ENCODE results near the gene INAFM2. TPM values are rescaled to one million over a fixed set of nuclear protein-coding genes. Genes with fewer than 3 reads are reported as not detected.

INAFM2 gene
- total RNA-seq, 5 donors from 2014 or later (not counting 1 experiment from before 2014, with no cell fraction given): 5.5 to 10.9 (median 6.4) TPM

DNA sequence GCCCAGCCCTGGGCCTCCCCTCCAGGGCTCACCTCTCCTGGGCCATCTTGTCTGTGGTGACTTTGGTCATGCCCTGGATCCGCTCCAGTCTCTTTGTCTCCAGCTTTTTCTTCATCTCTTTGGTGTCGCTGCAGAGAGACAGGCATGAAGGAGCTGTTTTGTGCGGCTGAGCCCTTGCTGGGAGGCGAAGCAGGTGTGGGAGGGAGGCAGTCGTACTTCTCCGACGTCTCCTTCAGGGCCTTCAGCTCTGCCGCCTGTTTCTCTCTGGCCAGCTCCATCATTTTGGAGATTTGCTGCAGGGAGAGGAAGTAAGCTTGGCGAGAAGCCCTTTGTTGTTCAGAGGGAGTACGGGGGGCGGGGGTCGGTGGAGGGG lies 33.0 kb upstream of the INAFM2 start:
- 100% methylated on average over 5 of the region's 12 CpGs for WGBS (ENCODE audit: insufficient coverage)
- no peaks in the 10 kb centered on the region for H3K27me3 ChIP-seq (replicated peaks in 1 of 2; ENCODE audit: control insufficient read depth in 2 of 2, extremely low read depth in 1 of 2, insufficient read depth in 2 of 2, low read length in 1 of 2)
- H3K27ac ChIP-seq (ENCODE audit: low read length): no peak overlapping the region
- Mint-ChIP-seq H3K4me3 (no peak overlapping the region), H3K36me3 (peaks cover 21% of the 10 kb centered on the region), H3K27me3 (no peaks in the 10 kb centered on the region), H3K27ac (no peak overlapping the region), H3K9me3 (no peaks in the 10 kb centered on the region), H3K4me1 (no peaks in the 10 kb centered on the region)
- ATAC-seq (replicated peaks in 1 of 4): no peak
- DNase-seq: no peak
- no peaks in the 10 kb centered on the region for H3K4me1 ChIP-seq (ENCODE audit: control insufficient read depth in 1 of 2, extremely low read depth in 1 of 2, insufficient read depth in 2 of 2, low read length in 2 of 2)
- no peaks in the 10 kb centered on the region for H3K9me3 ChIP-seq
- H3K4me3 ChIP-seq (ENCODE audit: control insufficient read depth in 1 of 2, extremely low read depth in 1 of 2, low read length in 1 of 2): no peak overlapping the region
- H3K36me3 ChIP-seq (ENCODE audit: control insufficient read depth in 2 of 2, extremely low read depth in 1 of 2, insufficient read depth in 1 of 2, low read length in 1 of 2): peaks cover 26 to 72% of the 10 kb centered on the region in 2 donors
- ChIA-PET POLR2A (no interaction called here), CTCF (interaction anchor here in 1 of 2 donors (0.7 kb wide), 1 partner anchor 12 kb away, joined by 4 read pairs; no protein-coding TSS in a partner anchor)

DNA sequence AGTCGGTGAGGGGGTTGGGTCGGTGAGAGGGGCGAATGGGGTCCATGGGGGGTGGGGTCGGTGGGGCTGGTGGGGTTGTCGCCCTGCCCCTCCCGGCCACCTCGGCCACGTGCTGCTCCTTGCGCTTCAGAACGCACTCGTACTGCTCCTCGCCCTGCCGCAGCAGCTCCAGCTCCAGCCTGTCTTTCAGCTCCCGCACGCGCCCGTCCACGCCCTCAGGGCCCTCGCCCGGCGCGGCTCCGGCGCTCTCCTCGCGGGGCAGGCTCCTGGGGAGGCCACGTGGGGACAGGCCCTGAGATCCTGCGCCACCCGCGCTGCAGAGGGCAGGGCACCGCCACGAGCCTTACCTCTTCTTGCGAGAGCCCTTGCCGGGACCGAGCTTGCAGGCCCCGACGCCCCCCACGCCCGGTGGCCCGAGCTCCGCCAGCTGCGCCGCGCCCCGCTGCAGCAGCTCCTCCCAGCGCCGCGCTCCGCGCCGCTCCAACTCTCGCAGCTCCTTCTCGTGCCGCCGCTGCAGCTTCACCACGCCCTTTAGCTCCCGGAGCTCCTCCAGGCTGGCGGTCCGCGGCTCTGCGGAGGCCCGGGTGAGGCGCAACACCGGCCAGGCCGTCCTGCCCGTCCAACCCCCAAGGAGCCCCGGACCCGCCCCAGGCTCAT lies 32.4 kb upstream of the INAFM2 start:
- Histone ChIP-seq H3K27me3 (replicated peaks in 1 of 2; ENCODE audit: control insufficient read depth in 2 of 2, extremely low read depth in 1 of 2, insufficient read depth in 2 of 2, low read length in 1 of 2) (no peaks in the 10 kb centered on the region), H3K9me3 (no peaks in the 10 kb centered on the region), H3K36me3 (ENCODE audit: control insufficient read depth in 2 of 2, extremely low read depth in 1 of 2, insufficient read depth in 1 of 2, low read length in 1 of 2) (peaks cover 26 to 77% of the 10 kb centered on the region in 2 donors), H3K4me3 (ENCODE audit: control insufficient read depth in 1 of 2, extremely low read depth in 1 of 2, low read length in 1 of 2) (no peak overlapping the region), H3K4me1 (ENCODE audit: control insufficient read depth in 1 of 2, extremely low read depth in 1 of 2, insufficient read depth in 2 of 2, low read length in 2 of 2) (no peaks in the 10 kb centered on the region), H3K27ac (ENCODE audit: low read length) (no peak overlapping the region)
- DNase-seq (no peak), ATAC-seq (replicated peaks in 1 of 4) (no peak)
- H3K9me3 Mint-ChIP-seq: no peaks in the 10 kb centered on the region
- no peaks in the 10 kb centered on the region for H3K27me3 Mint-ChIP-seq
- H3K27ac Mint-ChIP-seq: no peak overlapping the region
- H3K4me1 Mint-ChIP-seq: no peaks in the 10 kb centered on the region
- CTCF ChIA-PET: interaction anchor here in 1 of 2 donors (0.7 kb wide), 1 partner anchor 12 kb away, joined by 4 read pairs; no protein-coding TSS in a partner anchor
- POLR2A ChIA-PET: no interaction called here
- H3K4me3 Mint-ChIP-seq: no peak overlapping the region
- H3K36me3 Mint-ChIP-seq: peaks cover 23% of the 10 kb centered on the region
- WGBS (ENCODE audit: insufficient coverage): 97% methylated on average over 63 of the region's 68 CpGs

DNA sequence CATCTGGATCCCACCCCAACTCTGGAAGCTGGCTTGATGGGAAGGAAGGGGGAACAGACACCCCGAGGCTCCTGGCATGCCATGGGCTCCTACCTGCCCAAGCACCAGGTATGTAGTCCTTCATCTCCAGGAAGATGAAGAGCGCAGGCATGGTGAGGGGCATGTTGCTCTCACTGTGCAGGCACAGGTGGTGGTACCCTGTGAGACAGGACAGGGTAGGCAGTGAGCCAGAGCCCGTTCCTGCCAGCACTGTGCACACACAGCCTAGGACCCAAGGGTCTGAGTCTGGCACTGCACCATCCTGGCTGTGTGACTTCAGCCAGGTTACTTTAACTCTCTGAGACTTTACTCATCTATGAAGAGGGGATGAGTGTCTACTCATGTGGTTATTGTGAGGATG lies 31.2 kb upstream of the INAFM2 start:
- H3K4me1 Mint-ChIP-seq: no peaks in the 10 kb centered on the region
- ATAC-seq (replicated peaks in 1 of 4) (no peak), DNase-seq (no peak)
- H3K27ac Mint-ChIP-seq: no peak overlapping the region
- no peak overlapping the region for H3K27ac ChIP-seq (ENCODE audit: low read length)
- H3K27me3 Mint-ChIP-seq: no peaks in the 10 kb centered on the region
- WGBS (ENCODE audit: insufficient coverage): 79% methylated on average over 3 of the region's 3 CpGs
- H3K4me1 ChIP-seq (ENCODE audit: control insufficient read depth in 1 of 2, extremely low read depth in 1 of 2, insufficient read depth in 2 of 2, low read length in 2 of 2): no peaks in the 10 kb centered on the region
- H3K36me3 Mint-ChIP-seq: peaks cover 30% of the 10 kb centered on the region
- H3K9me3 Mint-ChIP-seq: no peaks in the 10 kb centered on the region
- POLR2A ChIA-PET: interaction anchor here in 1 of 2 donors (0.6 kb wide), 1 partner anchor 1797 kb away, joined by 3 read pairs; no protein-coding TSS in a partner anchor
- H3K36me3 ChIP-seq (ENCODE audit: control insufficient read depth in 2 of 2, extremely low read depth in 1 of 2, insufficient read depth in 1 of 2, low read length in 1 of 2): peaks cover 25 to 77% of the 10 kb centered on the region in 2 donors
- CTCF ChIA-PET: interaction anchor here in 1 of 2 donors (0.6 kb wide), 1 partner anchor 107 kb away, joined by 5 read pairs; no protein-coding TSS in a partner anchor
- H3K4me3 Mint-ChIP-seq: no peak overlapping the region
- no peaks in the 10 kb centered on the region for H3K27me3 ChIP-seq (replicated peaks in 1 of 2; ENCODE audit: control insufficient read depth in 2 of 2, extremely low read depth in 1 of 2, insufficient read depth in 2 of 2, low read length in 1 of 2)
- H3K4me3 ChIP-seq (ENCODE audit: control insufficient read depth in 1 of 2, extremely low read depth in 1 of 2, low read length in 1 of 2): no peak overlapping the region
- H3K9me3 ChIP-seq: no peaks in the 10 kb centered on the region

DNA sequence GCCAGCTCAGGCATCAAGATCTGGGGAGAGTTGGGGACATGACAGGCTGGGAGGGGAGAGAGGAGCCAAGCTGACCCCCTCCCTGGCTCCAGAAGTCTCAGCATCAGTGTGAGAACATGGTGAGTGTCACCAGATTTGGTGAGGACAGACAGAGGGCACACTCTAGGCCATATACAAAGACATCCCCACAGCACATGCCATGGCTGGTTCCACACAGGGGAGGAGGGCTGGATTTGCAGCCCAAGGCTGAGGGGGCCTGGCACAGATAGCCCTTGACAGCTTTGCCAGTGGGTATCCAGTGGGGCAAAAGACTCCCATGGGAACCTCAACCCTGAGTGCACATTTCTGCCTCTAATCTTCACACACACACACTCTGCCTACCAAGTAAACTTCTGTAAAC lies 30.5 kb upstream of the INAFM2 start:
- Mint-ChIP-seq H3K36me3 (peaks cover 36% of the 10 kb centered on the region), H3K9me3 (no peaks in the 10 kb centered on the region), H3K27me3 (no peaks in the 10 kb centered on the region), H3K4me1 (no peaks in the 10 kb centered on the region), H3K27ac (no peak overlapping the region), H3K4me3 (no peak overlapping the region)
- ChIA-PET POLR2A (no interaction called here), CTCF (interaction anchor here (0.6 kb wide), 2 partner anchors 18 to 106 kb away, joined by 3 to 5 read pairs; no protein-coding TSS in a partner anchor)
- no peak for DNase-seq
- H3K4me1 ChIP-seq (ENCODE audit: control insufficient read depth in 1 of 2, extremely low read depth in 1 of 2, insufficient read depth in 2 of 2, low read length in 2 of 2): no peaks in the 10 kb centered on the region
- no peak overlapping the region for H3K27ac ChIP-seq (ENCODE audit: low read length)
- H3K36me3 ChIP-seq (ENCODE audit: control insufficient read depth in 2 of 2, extremely low read depth in 1 of 2, insufficient read depth in 1 of 2, low read length in 1 of 2): peaks cover 23 to 80% of the 10 kb centered on the region in 2 donors
- H3K4me3 ChIP-seq (ENCODE audit: control insufficient read depth in 1 of 2, extremely low read depth in 1 of 2, low read length in 1 of 2): no peak overlapping the region
- H3K9me3 ChIP-seq: no peaks in the 10 kb centered on the region
- no peak for ATAC-seq (replicated peaks in 1 of 4)
- H3K27me3 ChIP-seq (replicated peaks in 1 of 2; ENCODE audit: control insufficient read depth in 2 of 2, extremely low read depth in 1 of 2, insufficient read depth in 2 of 2, low read length in 1 of 2): no peaks in the 10 kb centered on the region

DNA sequence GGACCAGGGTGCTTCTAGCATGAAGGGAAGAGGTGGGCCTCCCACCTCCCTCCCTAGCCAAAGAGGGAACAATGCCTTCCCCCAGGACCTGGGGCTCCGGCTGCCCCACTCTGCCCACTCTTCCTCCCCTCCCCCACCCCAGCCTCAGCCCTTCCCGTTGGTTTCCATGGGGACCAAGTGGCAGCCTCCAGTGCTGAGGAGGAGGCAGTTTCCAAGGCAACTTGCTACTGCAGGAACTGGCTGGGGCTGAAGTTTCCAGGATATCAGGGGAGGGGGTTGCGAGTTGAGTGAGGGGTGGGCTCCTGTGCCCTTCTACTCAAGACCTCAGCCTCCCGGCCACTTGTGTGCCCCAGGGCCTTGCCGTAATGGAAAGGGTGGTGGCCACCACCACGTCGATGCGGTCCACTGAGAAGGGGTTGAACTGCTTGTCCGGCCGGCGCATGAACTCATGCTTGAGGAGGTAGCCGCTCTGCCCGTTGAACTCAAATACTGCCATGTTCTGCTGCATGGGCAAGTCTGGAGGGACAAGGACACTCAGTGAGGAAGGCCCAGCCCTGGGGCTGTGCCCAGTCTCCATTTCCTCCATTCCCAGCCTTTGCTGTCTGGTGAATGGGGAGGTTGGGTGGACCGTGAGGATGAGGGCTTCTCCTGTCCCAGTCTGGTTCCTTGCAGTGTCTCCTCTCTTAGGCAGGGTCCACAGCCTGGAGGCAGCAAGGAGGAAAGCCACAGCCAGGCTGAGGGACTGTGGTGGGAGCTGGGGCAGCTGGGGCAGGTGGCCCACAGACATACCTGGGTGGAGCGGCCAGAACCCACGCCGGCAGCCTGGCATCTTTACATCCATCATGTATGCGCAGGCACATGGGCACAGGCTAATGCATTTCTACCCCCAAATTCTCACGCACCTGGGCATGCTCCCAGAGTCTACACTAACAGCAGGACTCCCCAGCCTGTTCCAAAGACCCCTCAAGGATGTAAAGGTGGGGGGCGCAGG lies 29.3 kb upstream of the INAFM2 start:
- no peaks in the 10 kb centered on the region for H3K9me3 Mint-ChIP-seq
- CTCF ChIA-PET: interaction anchor here in 1 of 2 donors (0.6 kb wide), 1 partner anchor 19 kb away, joined by 3 read pairs; no protein-coding TSS in a partner anchor
- H3K36me3 ChIP-seq (ENCODE audit: control insufficient read depth in 2 of 2, extremely low read depth in 1 of 2, insufficient read depth in 1 of 2, low read length in 1 of 2): peaks cover 26 to 83% of the 10 kb centered on the region in 2 donors
- H3K27me3 ChIP-seq (replicated peaks in 1 of 2; ENCODE audit: control insufficient read depth in 2 of 2, extremely low read depth in 1 of 2, insufficient read depth in 2 of 2, low read length in 1 of 2): no peaks in the 10 kb centered on the region
- no peak overlapping the region for H3K27ac ChIP-seq (ENCODE audit: low read length)
- DNase-seq: no peak
- no peak overlapping the region for H3K4me3 Mint-ChIP-seq
- ATAC-seq (replicated peaks in 1 of 4): no peak
- H3K4me3 ChIP-seq (ENCODE audit: control insufficient read depth in 1 of 2, extremely low read depth in 1 of 2, low read length in 1 of 2): no peak overlapping the region
- H3K9me3 ChIP-seq: no peaks in the 10 kb centered on the region
- no peaks in the 10 kb centered on the region for H3K4me1 Mint-ChIP-seq
- no peaks in the 10 kb centered on the region for H3K27me3 Mint-ChIP-seq
- H3K4me1 ChIP-seq (ENCODE audit: control insufficient read depth in 1 of 2, extremely low read depth in 1 of 2, insufficient read depth in 2 of 2, low read length in 2 of 2): no peaks in the 10 kb centered on the region
- H3K27ac Mint-ChIP-seq: no peak overlapping the region
- WGBS (ENCODE audit: insufficient coverage): 96% methylated on average over 15 of the region's 20 CpGs
- POLR2A ChIA-PET: no interaction called here
- peaks cover 39% of the 10 kb centered on the region for H3K36me3 Mint-ChIP-seq

DNA sequence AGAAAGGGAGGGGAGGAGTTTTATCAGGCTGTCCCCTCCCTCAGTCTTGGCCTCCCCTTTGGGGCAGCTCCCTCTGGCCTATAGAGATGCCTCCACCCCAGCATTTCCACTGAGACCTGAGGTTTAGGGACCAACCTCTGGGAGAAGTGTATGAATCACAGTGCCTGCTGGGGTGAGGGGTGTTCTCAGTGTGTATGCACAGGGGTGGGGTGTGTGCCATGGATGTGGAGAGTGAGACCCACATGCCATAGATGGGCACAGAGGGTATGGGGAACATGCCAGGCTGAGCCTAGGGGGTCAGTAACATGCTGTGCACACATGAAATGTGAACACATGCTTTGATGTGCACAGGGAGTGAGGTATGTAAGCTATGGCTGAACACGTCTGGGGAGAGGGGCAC lies 28.2 kb upstream of the INAFM2 start:
- POLR2A ChIA-PET: no interaction called here
- H3K36me3 Mint-ChIP-seq: peaks cover 39% of the 10 kb centered on the region
- no peak overlapping the region for H3K4me3 ChIP-seq (ENCODE audit: control insufficient read depth in 1 of 2, extremely low read depth in 1 of 2, low read length in 1 of 2)
- peaks cover 21 to 76% of the 10 kb centered on the region in 2 donors for H3K36me3 ChIP-seq (ENCODE audit: control insufficient read depth in 2 of 2, extremely low read depth in 1 of 2, insufficient read depth in 1 of 2, low read length in 1 of 2)
- no peaks in the 10 kb centered on the region for H3K4me1 ChIP-seq (ENCODE audit: control insufficient read depth in 1 of 2, extremely low read depth in 1 of 2, insufficient read depth in 2 of 2, low read length in 2 of 2)
- no peaks in the 10 kb centered on the region for H3K9me3 Mint-ChIP-seq
- H3K27me3 ChIP-seq (replicated peaks in 1 of 2; ENCODE audit: control insufficient read depth in 2 of 2, extremely low read depth in 1 of 2, insufficient read depth in 2 of 2, low read length in 1 of 2): no peaks in the 10 kb centered on the region
- no peaks in the 10 kb centered on the region for H3K9me3 ChIP-seq
- no peaks in the 10 kb centered on the region for H3K27me3 Mint-ChIP-seq
- ATAC-seq (replicated peaks in 1 of 4): no peak
- no peak overlapping the region for H3K4me3 Mint-ChIP-seq
- H3K27ac Mint-ChIP-seq: no peak overlapping the region
- H3K27ac ChIP-seq (ENCODE audit: low read length): no peak overlapping the region
- no peaks in the 10 kb centered on the region for H3K4me1 Mint-ChIP-seq
- CTCF ChIA-PET: no interaction called here
- DNase-seq: no peak
- 84% methylated on average over 1 of the region's 1 CpG for WGBS (ENCODE audit: insufficient coverage)

All from T-cell (primary cell).